ENCODE results near the gene GRB7.
"Not testable (repeated sequence)": the region's sequence is repeated elsewhere in the genome, so short reads cannot be mapped to it uniquely, and the experiment has no call there.

The GRB7 gene

GRCh38 chr17:39737760-39738567, at the start of gene GRB7:
GRB7 (plus strand) TSS chr17:39737938; CDS start chr17:39742302, 4,364 bp downstream.
- no peak for DNase-seq

- no peak for DNase-seq
Observed at GRCh38 chr17:39688475-39688835, 49.3 kb upstream of the GRB7 start.

GRCh38 chr17:39688945-39689344, 48.8 kb upstream of the GRB7 start:
- no peak for DNase-seq

GRCh38 chr17:39694593-39694992, 43.1 kb upstream of the GRB7 start:
- no peak for DNase-seq

- DNase-seq: no peak
Observed at GRCh38 chr17:39695089-39695474, 42.7 kb upstream of the GRB7 start.

- DNase-seq: no peak
Observed at GRCh38 chr17:39696731-39697130, 41.0 kb upstream of the GRB7 start.

GRCh38 chr17:39697961-39698360, 39.8 kb upstream of the GRB7 start:
- DNase-seq: no peak

GRCh38 chr17:39699157-39699817, 38.5 kb upstream of the GRB7 start:
- DNase-seq: not testable (repeated sequence)

GRCh38 chr17:39699818-39700147, 38.0 kb upstream of the GRB7 start, which contains the start of gene ERBB2:
ERBB2 (plus strand) TSS chr17:39700064; CDS start chr17:39700239, 175 bp downstream.
- no peak for DNase-seq

GRCh38 chr17:39700148-39700987, 37.4 kb upstream of the GRB7 start:
- DNase-seq: no peak

GRCh38 chr17:39701012-39701783, 36.5 kb upstream of the GRB7 start:
- DNase-seq: no peak

GRCh38 chr17:39701784-39702422, 35.8 kb upstream of the GRB7 start:
- DNase-seq: no peak

GRCh38 chr17:39702901-39703893, 34.5 kb upstream of the GRB7 start:
- no peak for DNase-seq

- no peak for DNase-seq
Observed at GRCh38 chr17:39703913-39704312, 33.8 kb upstream of the GRB7 start.

- DNase-seq: no peak
Observed at GRCh38 chr17:39704821-39705551, 32.8 kb upstream of the GRB7 start.

- DNase-seq: no peak
Observed at GRCh38 chr17:39705786-39706348, 31.9 kb upstream of the GRB7 start.

- DNase-seq: no peak
Observed at GRCh38 chr17:39706383-39706782, 31.4 kb upstream of the GRB7 start.

GRCh38 chr17:39706921-39707337, 30.8 kb upstream of the GRB7 start:
- no peak for DNase-seq

- no peak for DNase-seq
Observed at GRCh38 chr17:39709319-39709997, 28.3 kb upstream of the GRB7 start.

Measured in NCI-H524 treated with DMSO at 0.1 percent for 48 hours (cell line).